ENCODE data around the gene PER1. TPM values are rescaled to one million over a fixed set of nuclear protein-coding genes. Genes with fewer than 3 reads are reported as not detected.

The PER1 gene
- total RNA-seq, 4 donors from 2014 or later: 67.1 to 188 (median 136) TPM

DNA sequence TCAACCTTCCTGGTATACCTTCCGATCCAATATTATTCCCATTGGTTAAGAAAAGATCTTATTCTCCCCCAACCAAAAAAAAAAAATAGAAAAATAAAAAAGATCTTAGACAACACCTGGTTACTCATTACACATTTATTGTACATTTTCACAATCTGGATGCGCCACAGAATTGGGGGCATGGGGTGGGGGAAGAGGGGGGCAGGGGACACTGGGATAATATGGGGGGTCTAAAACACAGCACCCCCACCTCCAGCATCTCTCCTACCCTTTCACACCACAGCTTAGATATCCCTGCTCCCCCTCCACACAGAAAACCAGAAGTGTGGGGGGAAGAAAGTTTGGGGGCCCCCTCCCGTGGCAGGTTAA, 6.8 kb upstream of the PER1 start:
- H3K27ac ChIP-seq: peak overlapping the region; percentile 19 to 99 (median 80)

DNA sequence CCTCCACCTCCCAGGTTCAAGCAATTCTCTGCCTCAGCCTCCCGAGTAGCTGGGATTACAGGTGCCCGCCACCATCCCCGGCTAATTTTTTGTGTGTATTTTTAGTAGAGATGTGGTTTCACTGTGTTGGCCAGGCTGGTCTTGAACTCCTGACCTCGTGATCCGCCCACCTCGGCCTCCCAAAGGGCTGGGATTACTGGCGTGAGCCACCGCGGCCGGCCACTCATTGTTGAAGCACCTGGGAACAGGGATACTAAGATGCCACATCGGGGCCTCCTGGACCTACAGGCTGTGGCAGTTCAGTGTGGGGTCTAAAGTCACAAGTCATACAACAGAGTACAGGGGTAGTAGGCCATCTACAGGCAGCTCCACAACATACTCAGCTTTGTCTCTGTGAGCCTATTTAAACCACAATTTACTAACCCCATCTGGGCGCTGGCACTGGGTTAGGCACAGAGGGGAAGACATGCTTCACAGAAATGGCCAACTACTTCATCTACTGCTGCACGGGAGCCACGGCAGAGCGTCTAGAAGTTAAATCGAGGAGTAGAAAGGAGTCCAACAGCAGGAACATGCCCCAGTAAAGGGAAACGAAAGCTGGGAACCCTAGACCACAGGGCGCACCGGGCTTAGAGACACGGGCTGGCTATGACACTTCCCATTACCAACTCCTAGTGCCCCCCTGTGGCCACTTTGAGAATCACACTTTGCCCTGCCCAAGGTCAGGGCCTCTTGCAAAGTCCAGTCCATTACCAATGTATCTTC, 6.2 kb upstream of the PER1 start:
- Histone ChIP-seq H3K4me3 (no peak overlapping the region), H3K27me3 (no peaks in the 10 kb centered on the region), H3K27ac (peak overlapping the region; percentile 97 to 99 (median 98)), H3K9me3 (no peaks in the 10 kb centered on the region), H3K36me3 (peaks cover 0 to 25% of the 10 kb centered on the region in 2 donors), H3K4me1 (peaks cover 3 to 64% (median 31%) of the 10 kb centered on the region in 3 donors)
- 21 to 27% methylated on average over 4 to 11 of the region's 20 CpGs for WGBS, 2 donors (ENCODE audit: low coverage in 1 of 2)
- no peak for ATAC-seq
- TF ChIP-seq EP300 (IDR thresholded peaks at IDR 0.05) (no peak), POLR2AphosphoS5 (IDR thresholded peaks at IDR 0.05) (peak; percentile 60)
- TF ChIP-seq, protein P1, sequence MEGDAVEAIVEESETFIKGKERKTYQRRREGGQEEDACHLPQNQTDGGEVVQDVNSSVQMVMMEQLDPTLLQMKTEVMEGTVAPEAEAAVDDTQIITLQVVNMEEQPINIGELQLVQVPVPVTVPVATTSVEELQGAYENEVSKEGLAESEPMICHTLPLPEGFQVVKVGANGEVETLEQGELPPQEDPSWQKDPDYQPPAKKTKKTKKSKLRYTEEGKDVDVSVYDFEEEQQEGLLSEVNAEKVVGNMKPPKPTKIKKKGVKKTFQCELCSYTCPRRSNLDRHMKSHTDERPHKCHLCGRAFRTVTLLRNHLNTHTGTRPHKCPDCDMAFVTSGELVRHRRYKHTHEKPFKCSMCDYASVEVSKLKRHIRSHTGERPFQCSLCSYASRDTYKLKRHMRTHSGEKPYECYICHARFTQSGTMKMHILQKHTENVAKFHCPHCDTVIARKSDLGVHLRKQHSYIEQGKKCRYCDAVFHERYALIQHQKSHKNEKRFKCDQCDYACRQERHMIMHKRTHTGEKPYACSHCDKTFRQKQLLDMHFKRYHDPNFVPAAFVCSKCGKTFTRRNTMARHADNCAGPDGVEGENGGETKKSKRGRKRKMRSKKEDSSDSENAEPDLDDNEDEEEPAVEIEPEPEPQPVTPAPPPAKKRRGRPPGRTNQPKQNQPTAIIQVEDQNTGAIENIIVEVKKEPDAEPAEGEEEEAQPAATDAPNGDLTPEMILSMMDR (IDR thresholded peaks at IDR 0.05): peak in 3 of 4 experiments; percentile 93 to 96 (median 95)

More for the DNA sequence above, 6.8 kb upstream of the PER1 start:
- H3K27me3 ChIP-seq: no peaks in the 10 kb centered on the region
- no peak for ATAC-seq
- WGBS, 2 donors (ENCODE audit: low coverage in 1 of 2): 24 to 50% methylated on average over 2 to 3 of the region's 3 CpGs
- peaks cover 7 to 66% (median 36%) of the 10 kb centered on the region in 3 donors for H3K4me1 ChIP-seq
- H3K9me3 ChIP-seq: no peaks in the 10 kb centered on the region
- H3K4me3 ChIP-seq: no peak overlapping the region
- no peak for TF ChIP-seq POLR2AphosphoS5 (IDR thresholded peaks at IDR 0.05)
- TF ChIP-seq, protein P1 (IDR thresholded peaks at IDR 0.05): peak in 1 of 4 experiments; percentile 5
- H3K36me3 ChIP-seq: peaks cover 0 to 25% of the 10 kb centered on the region in 2 donors

DNA sequence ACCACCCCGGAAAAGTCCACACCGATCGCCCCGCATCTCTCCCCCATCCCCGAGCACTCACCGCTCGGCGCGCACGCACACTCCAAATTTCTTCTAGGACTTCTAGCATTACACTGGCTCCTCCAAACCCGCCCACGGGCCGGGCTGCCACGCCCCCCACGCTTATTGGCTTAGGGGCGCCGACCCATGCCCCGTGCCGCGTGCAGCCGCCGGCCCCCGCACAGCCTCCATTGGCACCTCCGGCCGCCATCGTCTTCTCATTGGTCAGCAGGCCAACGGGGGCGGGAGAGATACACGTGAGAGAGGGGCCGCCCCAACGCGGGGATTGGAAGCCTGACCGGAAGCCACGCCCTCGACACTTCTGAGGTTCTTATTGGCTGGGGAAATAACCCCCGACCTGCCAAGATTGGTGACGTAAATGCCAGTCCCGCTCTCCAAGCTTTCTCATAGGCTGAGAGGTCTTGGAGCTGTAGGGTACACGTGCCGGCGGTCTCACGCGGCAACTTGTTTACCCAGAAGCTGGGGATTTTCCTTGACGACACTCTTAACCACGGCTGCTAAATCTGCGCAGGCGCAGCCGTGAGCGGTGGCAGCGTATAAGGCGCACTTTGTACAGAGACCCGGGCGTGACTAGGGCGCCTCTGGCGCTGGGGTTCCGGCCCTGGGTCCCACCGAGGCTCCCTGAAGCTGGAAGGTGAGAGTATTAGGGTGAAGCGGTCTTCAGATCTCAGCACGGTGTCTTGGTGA, 4.2 kb upstream of the PER1 start:
- TF ChIP-seq EP300 (IDR thresholded peaks at IDR 0.05): peak; percentile 32
- TF ChIP-seq, protein P1 (IDR thresholded peaks at IDR 0.05): peak in 1 of 4 experiments; percentile 26
- TF ChIP-seq POLR2A (IDR thresholded peaks at IDR 0.05): peak; percentile 100
- peak; percentile 100 for TF ChIP-seq POLR2AphosphoS5 (IDR thresholded peaks at IDR 0.05)
- Histone ChIP-seq H3K27ac (peak overlapping the region; percentile 99 to 100 (median 99)), H3K27me3 (no peaks in the 10 kb centered on the region), H3K9me3 (no peaks in the 10 kb centered on the region), H3K4me3 (peak overlapping the region; percentile 79 to 91), H3K36me3 (peaks cover 0 to 29% of the 10 kb centered on the region in 2 donors), H3K4me1 (peaks cover 0 to 62% (median 32%) of the 10 kb centered on the region in 3 donors)
- WGBS, 2 donors (ENCODE audit: low coverage in 1 of 2): 0 to 2% methylated on average over 13 to 18 of the region's 59 CpGs
- peak; percentile 74 for ATAC-seq

DNA sequence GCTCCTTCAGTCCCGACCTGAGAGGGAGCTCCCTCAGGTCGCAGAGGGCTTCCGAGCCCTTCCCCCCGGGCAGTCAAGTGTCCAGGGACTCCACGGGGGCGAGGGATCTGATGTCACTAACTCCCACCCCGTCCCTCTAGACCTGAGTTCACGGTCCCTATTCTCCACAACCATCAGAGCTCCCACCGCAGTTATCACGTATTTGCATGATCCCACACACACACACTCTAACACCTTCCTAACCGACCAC, 3.7 kb upstream of the PER1 start:
- WGBS, 2 donors (ENCODE audit: low coverage in 1 of 2): 0% methylated on average over 5 to 6 of the region's 11 CpGs
- peaks cover 0 to 24% of the 10 kb centered on the region in 2 donors for H3K36me3 ChIP-seq
- H3K27me3 ChIP-seq: no peaks in the 10 kb centered on the region
- H3K27ac ChIP-seq: peak overlapping the region; percentile 99 to 100 (median 99)
- H3K9me3 ChIP-seq: no peaks in the 10 kb centered on the region
- peak overlapping the region; percentile 79 to 91 for H3K4me3 ChIP-seq
- TF ChIP-seq POLR2AphosphoS5 (IDR thresholded peaks at IDR 0.05) (no peak), POLR2A (IDR thresholded peaks at IDR 0.05) (no peak), EP300 (IDR thresholded peaks at IDR 0.05) (no peak)
- TF ChIP-seq, protein P1 (IDR thresholded peaks at IDR 0.05): no peak
- ATAC-seq: no peak
- H3K4me1 ChIP-seq: peaks cover 0 to 58% (median 27%) of the 10 kb centered on the region in 3 donors

All from gastroesophageal sphincter (tissue), 4 donors.